ENCODE results near the gene ARRDC4. TPM values are rescaled to one million over a fixed set of nuclear protein-coding genes. Genes with fewer than 3 reads are reported as not detected.

ARRDC4 gene
- total and polyA plus RNA-seq, 9 of the 15 experiments (the other 6 are each of a cell fraction or from before 2014, with no cell fraction given): 4.3 to 16.1 (median 14.4) TPM

- TF ChIP-seq, protein P1, sequence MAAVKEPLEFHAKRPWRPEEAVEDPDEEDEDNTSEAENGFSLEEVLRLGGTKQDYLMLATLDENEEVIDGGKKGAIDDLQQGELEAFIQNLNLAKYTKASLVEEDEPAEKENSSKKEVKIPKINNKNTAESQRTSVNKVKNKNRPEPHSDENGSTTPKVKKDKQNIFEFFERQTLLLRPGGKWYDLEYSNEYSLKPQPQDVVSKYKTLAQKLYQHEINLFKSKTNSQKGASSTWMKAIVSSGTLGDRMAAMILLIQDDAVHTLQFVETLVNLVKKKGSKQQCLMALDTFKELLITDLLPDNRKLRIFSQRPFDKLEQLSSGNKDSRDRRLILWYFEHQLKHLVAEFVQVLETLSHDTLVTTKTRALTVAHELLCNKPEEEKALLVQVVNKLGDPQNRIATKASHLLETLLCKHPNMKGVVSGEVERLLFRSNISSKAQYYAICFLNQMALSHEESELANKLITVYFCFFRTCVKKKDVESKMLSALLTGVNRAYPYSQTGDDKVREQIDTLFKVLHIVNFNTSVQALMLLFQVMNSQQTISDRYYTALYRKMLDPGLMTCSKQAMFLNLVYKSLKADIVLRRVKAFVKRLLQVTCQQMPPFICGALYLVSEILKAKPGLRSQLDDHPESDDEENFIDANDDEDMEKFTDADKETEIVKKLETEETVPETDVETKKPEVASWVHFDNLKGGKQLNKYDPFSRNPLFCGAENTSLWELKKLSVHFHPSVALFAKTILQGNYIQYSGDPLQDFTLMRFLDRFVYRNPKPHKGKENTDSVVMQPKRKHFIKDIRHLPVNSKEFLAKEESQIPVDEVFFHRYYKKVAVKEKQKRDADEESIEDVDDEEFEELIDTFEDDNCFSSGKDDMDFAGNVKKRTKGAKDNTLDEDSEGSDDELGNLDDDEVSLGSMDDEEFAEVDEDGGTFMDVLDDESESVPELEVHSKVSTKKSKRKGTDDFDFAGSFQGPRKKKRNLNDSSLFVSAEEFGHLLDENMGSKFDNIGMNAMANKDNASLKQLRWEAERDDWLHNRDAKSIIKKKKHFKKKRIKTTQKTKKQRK (IDR thresholded peaks at IDR 0.05; ENCODE audit: borderline replicate concordance, low read depth, low read length): no peak
- no peak for TF ChIP-seq GABPA (tag; conservative IDR thresholded peaks at IDR 0.05; ENCODE audit: low read depth)
- TF ChIP-seq E2F6 (IDR thresholded peaks at IDR 0.05; ENCODE audit: borderline replicate concordance in 1 of 2, extremely low read depth in 1 of 2, insufficient read depth in 1 of 2, insufficient read length in 1 of 2, low read depth in 1 of 2, low read length in 1 of 2, poor library complexity in 1 of 2, severe bottlenecking in 1 of 2): no peak
- TF ChIP-seq MTA3 (IDR thresholded peaks at IDR 0.05; ENCODE audit: borderline replicate concordance): no peak
- no peak for TF ChIP-seq PHTF2 (CRISPR knock-in tag; IDR thresholded peaks at IDR 0.05)
- no peak for TF ChIP-seq CREB1 (IDR thresholded peaks at IDR 0.05)
- TF ChIP-seq CREB1 (CRISPR knock-in tag; IDR thresholded peaks at IDR 0.05): no peak
Observed at GRCh38 chr15:98001663-98002194, 41.2 kb downstream of the ARRDC4 start (continued).
